Keratinocyte (primary cell): ENCODE data around the gene ANO2. TPM values are rescaled to one million over a fixed set of nuclear protein-coding genes. Genes with fewer than 3 reads are reported as not detected.

ENCODE experiments used
- DNase-seq: peaks from one replicate; pipeline ENCODE4 v3.0.0-alpha.2; 2011; ENCODE audit warnings: low read depth, missing footprints, low spot score
- FAIRE-seq: peaks from 2 replicates; lab custom pipeline; 2011; peaks lifted over from hg19 to GRCh38; lab: Jason Lieb, UNC
- H2AFZ ChIP-seq: 2 replicates; pipeline ENCODE4 v1.6.0; 2012; ENCODE audit warnings: low read length, control low read depth, inconsistent platforms; ENCODE audit not compliant: control insufficient read depth
- H3K27ac ChIP-seq: 2 replicates; pipeline ENCODE4 v1.5.1; 2011; ENCODE audit warnings: low read length; ENCODE audit not compliant: control insufficient read depth, insufficient read depth
- H3K27me3 ChIP-seq: 3 replicates; pipeline ENCODE4 v1.6.0; 2011; ENCODE audit warnings: low read length; ENCODE audit not compliant: control insufficient read depth, insufficient read depth; ENCODE audit errors: extremely low read depth
- H3K36me3 ChIP-seq, 2 experiments: 2 replicates in 1 of 2; 3 replicates in 1 of 2; pipeline ENCODE4 v1.5.1; 2011; ENCODE audit warnings: low read length in 2 of 2, mild to moderate bottlenecking in 1 of 2; ENCODE audit not compliant: control insufficient read depth in 2 of 2, insufficient read depth in 2 of 2; ENCODE audit errors: extremely low read depth in 1 of 2
- H3K4me1 ChIP-seq: 3 replicates; pipeline ENCODE4 v1.5.1; 2011; ENCODE audit warnings: low read length; ENCODE audit not compliant: control insufficient read depth, insufficient read depth; ENCODE audit errors: extremely low read depth
- H3K4me2 ChIP-seq: 3 replicates; pipeline ENCODE4 v1.6.0; 2011; ENCODE audit warnings: low read depth, low read length; ENCODE audit not compliant: control insufficient read depth, insufficient read depth; ENCODE audit errors: extremely low read depth
- H3K4me3 ChIP-seq, 3 experiments: fragments of 200-600 bp in 1 of 3; sonication (generic) in 1 of 3; 2 replicates in 2 of 3; 3 replicates in 1 of 3; pipeline ENCODE4 v1.5.1; 2011 to 2016; ENCODE audit warnings: low read length in 3 of 3, mild to moderate bottlenecking in 3 of 3, control low read depth in 2 of 3, inconsistent platforms in 1 of 3, low read depth in 1 of 3, mixed read lengths in 1 of 3, mixed run types in 1 of 3, moderate library complexity in 1 of 3; ENCODE audit not compliant: control insufficient read depth in 2 of 3, insufficient read depth in 2 of 3; ENCODE audit errors: extremely low read depth in 1 of 3
- H3K79me2 ChIP-seq: 2 replicates; pipeline ENCODE4 v1.6.0; 2012; ENCODE audit warnings: low read length; ENCODE audit not compliant: control insufficient read depth, insufficient read depth
- H3K9ac ChIP-seq: 3 replicates; pipeline ENCODE4 v1.6.0; 2011; ENCODE audit warnings: low read length; ENCODE audit not compliant: control insufficient read depth, insufficient read depth; ENCODE audit errors: extremely low read depth
- H3K9me1 ChIP-seq: 3 replicates; pipeline ENCODE4 v1.6.0; 2011; ENCODE audit warnings: low read length; ENCODE audit not compliant: control insufficient read depth, insufficient read depth; ENCODE audit errors: extremely low read depth
- H3K9me3 ChIP-seq: 2 replicates; pipeline ENCODE4 v1.5.1; 2012; ENCODE audit warnings: low read depth, low read length; ENCODE audit not compliant: control insufficient read depth
- H4K20me1 ChIP-seq: 3 replicates; pipeline ENCODE4 v1.6.0; 2011; ENCODE audit warnings: low read length; ENCODE audit not compliant: control insufficient read depth, insufficient read depth; ENCODE audit errors: extremely low read depth
- CTCF ChIP-seq, 3 experiments: IDR thresholded peaks in 1 of 3; conservative IDR thresholded peaks in 1 of 3; optimal IDR thresholded peaks in 1 of 3; 2 replicates in 2 of 3; 3 replicates in 1 of 3; pipeline versions ENCODE3 to v1.5.1; 2011; ENCODE audit warnings: low read length in 3 of 3, mild to moderate bottlenecking in 3 of 3, moderate library complexity in 2 of 3, control low read depth in 1 of 3, inconsistent platforms in 1 of 3; ENCODE audit not compliant: insufficient read depth in 2 of 3; ENCODE audit errors: extremely low read depth in 1 of 3
- EZH2 ChIP-seq: IDR thresholded peaks from one replicate; pipeline ENCODE4 v1.6.1; 2012; ENCODE audit warnings: inconsistent platforms, mild to moderate bottlenecking, low read length, moderate library complexity
- dilution Hi-C: fragments of 300-500 bp; cut with MboI; formaldehyde crosslinking; loops from one replicate; pipeline ENCODE4 v1.7.0; 2020; ENCODE audit warnings: low sequenced_read_pairs; ENCODE audit not compliant: extremely low pct_ligation_motif_present
- polyA plus RNA-seq, 5 experiments: library from polyadenylated mRNA; depleted of rRNA in 3 of 5; stranded (reverse) in 3 of 5; stranded (forward) in 1 of 5; unstranded in 1 of 5; fragments of >200 nt; gene quantifications; 1 replicate in 1 of 5; 2 replicates in 3 of 5; 3 replicates in 1 of 5; pipeline versions ENCODE4 v1.2.1 to v1.2.3, GENCODE V29; 2011 to 2012; ENCODE audit warnings: missing spikeins in 2 of 5, low read depth in 1 of 5, low replicate concordance in 1 of 5

The ANO2 gene
- polyA plus RNA-seq, 1 donor (not counting 4 experiments of a cell fraction or from before 2014, with no cell fraction given): 0.14 TPM

DNA sequence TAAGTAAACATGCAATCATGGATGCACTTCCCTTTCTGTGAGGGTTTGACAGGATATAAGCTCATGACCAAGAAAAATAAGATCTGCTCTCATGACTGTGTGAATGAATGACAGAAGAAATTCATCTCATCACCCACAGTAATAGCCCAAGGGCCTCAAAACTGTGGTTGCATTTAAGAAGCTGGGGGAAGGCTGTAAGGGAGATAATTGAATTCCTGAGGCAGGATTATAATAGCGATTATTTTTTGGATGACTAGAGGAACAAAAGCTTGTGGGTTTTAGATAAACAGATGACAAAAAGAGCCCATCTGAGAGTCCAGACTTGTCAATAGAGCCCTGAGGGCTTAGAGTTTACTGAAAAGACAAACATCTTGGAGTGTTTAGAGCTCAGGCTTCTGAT, 352.0 kb downstream of the ANO2 start:
- Histone ChIP-seq H3K27me3 (no peaks in the 10 kb centered on the region), H3K4me2 (no peak overlapping the region), H3K9me3 (no peaks in the 10 kb centered on the region), H3K36me3 (no peaks in the 10 kb centered on the region), H3K79me2 (no peaks in the 10 kb centered on the region), H4K20me1 (no peaks in the 10 kb centered on the region), H3K4me1 (no peaks in the 10 kb centered on the region), H3K4me3 (no peak overlapping the region), H3K27ac (no peak overlapping the region), H2AFZ (no peak overlapping the region), H3K9ac (no peak overlapping the region), H3K9me1 (no peaks in the 10 kb centered on the region)
- TF ChIP-seq CTCF (optimal IDR thresholded peaks at IDR 0.05 in 1 of 3, IDR thresholded peaks at IDR 0.05 in 1 of 3, conservative IDR thresholded peaks at IDR 0.05 in 1 of 3; ENCODE audit: extremely low read depth in 1 of 3, insufficient read depth in 2 of 3, low read length in 3 of 3): no peak
- TF ChIP-seq EZH2: no peak
- dilution Hi-C loops: no loop called here
- FAIRE-seq (no peak), DNase-seq (no peak)

DNA sequence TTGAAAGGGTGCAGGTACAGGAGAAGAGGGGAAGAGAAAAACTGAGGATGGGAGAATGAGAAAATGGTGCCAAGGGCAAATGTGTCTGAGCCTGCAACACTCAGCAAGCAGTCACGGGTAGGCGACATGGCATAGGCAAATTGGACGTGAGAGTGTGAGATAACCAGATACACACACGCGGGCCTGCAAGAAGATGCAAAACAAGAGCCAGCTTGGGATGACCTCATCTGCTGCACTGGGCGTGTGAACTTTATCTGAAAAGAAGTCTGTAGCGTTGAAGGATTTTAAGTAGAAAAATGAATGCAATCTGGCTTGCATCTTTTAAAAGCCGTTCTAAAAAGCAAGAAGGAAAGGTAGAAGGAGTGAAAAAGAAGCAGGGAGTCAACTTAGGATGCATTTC, 352.7 kb downstream of the ANO2 start:
- Histone ChIP-seq H3K79me2 (no peaks in the 10 kb centered on the region), H3K4me3 (no peak overlapping the region), H3K9ac (no peak overlapping the region), H3K27ac (no peak overlapping the region), H3K4me1 (no peaks in the 10 kb centered on the region), H2AFZ (no peak overlapping the region), H3K36me3 (no peaks in the 10 kb centered on the region), H3K9me1 (no peaks in the 10 kb centered on the region), H3K9me3 (no peaks in the 10 kb centered on the region), H3K27me3 (no peaks in the 10 kb centered on the region), H4K20me1 (no peaks in the 10 kb centered on the region), H3K4me2 (no peak overlapping the region)
- dilution Hi-C loops: no loop called here
- no peak for FAIRE-seq
- TF ChIP-seq EZH2 (no peak), CTCF (optimal IDR thresholded peaks at IDR 0.05 in 1 of 3, IDR thresholded peaks at IDR 0.05 in 1 of 3, conservative IDR thresholded peaks at IDR 0.05 in 1 of 3; ENCODE audit: extremely low read depth in 1 of 3, insufficient read depth in 2 of 3, low read length in 3 of 3) (no peak)
- DNase-seq: no peak
